ENCODE measurements around the gene C1orf226.

- no peak for TF ChIP-seq ZNF114 (CRISPR knock-in tag; IDR thresholded peaks at IDR 0.05)
- TF ChIP-seq CTCF (conservative IDR thresholded peaks at IDR 0.05; ENCODE audit: low read depth in 2 of 2), result no peak
- TF ChIP-seq POLR2AphosphoS5 (IDR thresholded peaks at IDR 0.05; ENCODE audit: low read depth), result no peak
- no peak for TF ChIP-seq EZH2phosphoT487 (IDR thresholded peaks at IDR 0.05; ENCODE audit: unreplicated experiment)
- no peak for TF ChIP-seq EZH2 (IDR thresholded peaks at IDR 0.05; ENCODE audit: low read depth, unreplicated experiment)
- no peak for TF ChIP-seq CREB1 (CRISPR knock-in tag; IDR thresholded peaks at IDR 0.05; ENCODE audit: low read depth)
- TF ChIP-seq, protein P1, sequence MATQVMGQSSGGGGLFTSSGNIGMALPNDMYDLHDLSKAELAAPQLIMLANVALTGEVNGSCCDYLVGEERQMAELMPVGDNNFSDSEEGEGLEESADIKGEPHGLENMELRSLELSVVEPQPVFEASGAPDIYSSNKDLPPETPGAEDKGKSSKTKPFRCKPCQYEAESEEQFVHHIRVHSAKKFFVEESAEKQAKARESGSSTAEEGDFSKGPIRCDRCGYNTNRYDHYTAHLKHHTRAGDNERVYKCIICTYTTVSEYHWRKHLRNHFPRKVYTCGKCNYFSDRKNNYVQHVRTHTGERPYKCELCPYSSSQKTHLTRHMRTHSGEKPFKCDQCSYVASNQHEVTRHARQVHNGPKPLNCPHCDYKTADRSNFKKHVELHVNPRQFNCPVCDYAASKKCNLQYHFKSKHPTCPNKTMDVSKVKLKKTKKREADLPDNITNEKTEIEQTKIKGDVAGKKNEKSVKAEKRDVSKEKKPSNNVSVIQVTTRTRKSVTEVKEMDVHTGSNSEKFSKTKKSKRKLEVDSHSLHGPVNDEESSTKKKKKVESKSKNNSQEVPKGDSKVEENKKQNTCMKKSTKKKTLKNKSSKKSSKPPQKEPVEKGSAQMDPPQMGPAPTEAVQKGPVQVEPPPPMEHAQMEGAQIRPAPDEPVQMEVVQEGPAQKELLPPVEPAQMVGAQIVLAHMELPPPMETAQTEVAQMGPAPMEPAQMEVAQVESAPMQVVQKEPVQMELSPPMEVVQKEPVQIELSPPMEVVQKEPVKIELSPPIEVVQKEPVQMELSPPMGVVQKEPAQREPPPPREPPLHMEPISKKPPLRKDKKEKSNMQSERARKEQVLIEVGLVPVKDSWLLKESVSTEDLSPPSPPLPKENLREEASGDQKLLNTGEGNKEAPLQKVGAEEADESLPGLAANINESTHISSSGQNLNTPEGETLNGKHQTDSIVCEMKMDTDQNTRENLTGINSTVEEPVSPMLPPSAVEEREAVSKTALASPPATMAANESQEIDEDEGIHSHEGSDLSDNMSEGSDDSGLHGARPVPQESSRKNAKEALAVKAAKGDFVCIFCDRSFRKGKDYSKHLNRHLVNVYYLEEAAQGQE (IDR thresholded peaks at IDR 0.05; ENCODE audit: unreplicated experiment), result no peak
- TF ChIP-seq JUNB (IDR thresholded peaks at IDR 0.05; ENCODE audit: unreplicated experiment), result no peak
- no peak for TF ChIP-seq STAT1 (IDR thresholded peaks at IDR 0.05; ENCODE audit: unreplicated experiment)
- TF ChIP-seq NANOG (IDR thresholded peaks at IDR 0.05; ENCODE audit: borderline replicate concordance), result no peak
- no peak for TF ChIP-seq ETS1 (IDR thresholded peaks at IDR 0.05)
- TF ChIP-seq ZNF331 (CRISPR knock-in tag; IDR thresholded peaks at IDR 0.05; ENCODE audit: low read depth), result no peak
Observed at GRCh38 chr1:162385280-162385623, 3.7 kb downstream of the C1orf226 start.
